ENCODE measurements around the gene C12orf43. TPM values are rescaled to one million over a fixed set of nuclear protein-coding genes. Genes with fewer than 3 reads are reported as not detected.

C12orf43 gene
- polyA plus RNA-seq, 10 donors = 8.7 to 12.9 (median 10.7) TPM

Other genes with a start within 250 kb of the C12orf43 start
- gene SPPL3, start 112.1 kb downstream of the C12orf43 start, polyA plus RNA-seq (ENCODE audit: insufficient read length in 10 of 10) = 10 to 100 TPM; 47.1 to 69.0 (median 54.8) TPM
- gene HNF1A, start 37.9 kb downstream of the C12orf43 start, polyA plus RNA-seq (ENCODE audit: insufficient read length in 10 of 10) = under 1 TPM in 1 of 10 donors, not detected in 9; 0.05 TPM
- under 1 TPM in 5 of 10 donors, not detected in 5; 0.10 to 0.48 (median 0.11) TPM for gene OASL, start 22.8 kb upstream of the C12orf43 start, polyA plus RNA-seq (ENCODE audit: insufficient read length in 10 of 10)
- gene P2RX7, start 116.4 kb upstream of the C12orf43 start, polyA plus RNA-seq (ENCODE audit: insufficient read length in 10 of 10) = 1 to 10 TPM in 9 of 10 donors, under 1 TPM in 1; 0.97 to 2.3 (median 1.6) TPM
- gene P2RX4, start 193.6 kb upstream of the C12orf43 start, polyA plus RNA-seq (ENCODE audit: insufficient read length in 10 of 10) = 10 to 100 TPM in 8 of 10 donors, 1 to 10 TPM in 2; 8.6 to 14.4 (median 11.4) TPM

Measured in muscle of back (tissue), 10 donors.